ENCODE results near the gene OVOL2.

DNA sequence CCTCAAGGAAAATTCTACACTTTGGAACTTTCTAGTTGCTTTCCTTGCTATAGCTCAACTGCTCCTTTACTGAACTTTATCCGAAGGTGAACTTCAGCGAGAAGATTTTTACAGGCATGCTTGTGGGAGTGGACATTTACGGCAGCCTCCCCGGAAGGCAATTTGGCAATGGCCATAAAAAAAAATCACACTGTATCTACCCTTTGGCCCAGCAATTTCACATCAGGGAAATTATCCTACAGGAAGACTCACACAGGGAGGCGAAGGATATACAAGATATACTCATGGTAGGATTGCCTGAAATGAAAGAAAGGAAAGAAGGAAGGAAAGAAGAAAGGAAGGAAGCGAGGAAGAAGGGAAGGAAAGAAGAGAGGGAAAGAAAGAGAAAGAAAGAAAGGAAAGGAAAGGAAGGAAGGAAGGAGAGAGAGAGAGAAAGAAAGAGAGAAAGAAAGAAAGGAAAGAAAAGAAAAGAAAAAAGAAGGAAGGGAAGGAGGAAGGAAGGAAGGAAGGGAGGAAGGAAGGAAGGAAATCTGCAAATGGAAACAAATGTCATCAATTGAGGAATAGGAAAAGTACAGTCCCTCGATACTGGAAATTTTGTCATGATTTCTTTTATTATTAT is 25.7 kb downstream of the OVOL2 start:
- TF ChIP-seq, protein P1, sequence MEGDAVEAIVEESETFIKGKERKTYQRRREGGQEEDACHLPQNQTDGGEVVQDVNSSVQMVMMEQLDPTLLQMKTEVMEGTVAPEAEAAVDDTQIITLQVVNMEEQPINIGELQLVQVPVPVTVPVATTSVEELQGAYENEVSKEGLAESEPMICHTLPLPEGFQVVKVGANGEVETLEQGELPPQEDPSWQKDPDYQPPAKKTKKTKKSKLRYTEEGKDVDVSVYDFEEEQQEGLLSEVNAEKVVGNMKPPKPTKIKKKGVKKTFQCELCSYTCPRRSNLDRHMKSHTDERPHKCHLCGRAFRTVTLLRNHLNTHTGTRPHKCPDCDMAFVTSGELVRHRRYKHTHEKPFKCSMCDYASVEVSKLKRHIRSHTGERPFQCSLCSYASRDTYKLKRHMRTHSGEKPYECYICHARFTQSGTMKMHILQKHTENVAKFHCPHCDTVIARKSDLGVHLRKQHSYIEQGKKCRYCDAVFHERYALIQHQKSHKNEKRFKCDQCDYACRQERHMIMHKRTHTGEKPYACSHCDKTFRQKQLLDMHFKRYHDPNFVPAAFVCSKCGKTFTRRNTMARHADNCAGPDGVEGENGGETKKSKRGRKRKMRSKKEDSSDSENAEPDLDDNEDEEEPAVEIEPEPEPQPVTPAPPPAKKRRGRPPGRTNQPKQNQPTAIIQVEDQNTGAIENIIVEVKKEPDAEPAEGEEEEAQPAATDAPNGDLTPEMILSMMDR (IDR thresholded peaks at IDR 0.05): no peak
- TF ChIP-seq POLR2A (IDR thresholded peaks at IDR 0.05): no peak

Data from esophagus squamous epithelium (tissue), 4 donors.